Thyroid gland (tissue), 4 donors: ENCODE data around the gene PKN1. TPM values are rescaled to one million over a fixed set of nuclear protein-coding genes. Genes with fewer than 3 reads are reported as not detected.

Source experiments
- DNase-seq, 2 donors: peaks; one replicate each; pipeline ENCODE4 v3.0.0-alpha.2; 2019
- H3K27ac ChIP-seq, 3 donors: fragments of 200-600 bp; sonication (generic); 1 replicate in 2 of 3; 2 replicates in 1 of 3; pipeline ENCODE4 v1.5.1; 2016 to 2019; ENCODE audit warnings: mild to moderate bottlenecking in 1 of 3, moderate library complexity in 1 of 3
- H3K27me3 ChIP-seq: fragments of 200-600 bp; sonication (generic); one replicate; pipeline ENCODE4 v1.5.1; 2019
- H3K36me3 ChIP-seq, 2 donors: fragments of 200-600 bp; sonication (generic); one replicate each; pipeline ENCODE4 v1.5.1; 2016 to 2019
- H3K4me1 ChIP-seq, 2 donors: fragments of 200-600 bp; sonication (generic); one replicate each; pipeline ENCODE4 v1.5.1; 2017 to 2019
- H3K4me3 ChIP-seq, 3 donors: fragments of 200-600 bp; sonication (generic); replicated peaks in 1 of 3; 1 replicate in 2 of 3; 2 replicates in 1 of 3; pipeline ENCODE4 v1.5.1; 2016; ENCODE audit warnings: mild to moderate bottlenecking in 1 of 3
- H3K9me3 ChIP-seq: fragments of 200-600 bp; sonication (generic); one replicate; pipeline ENCODE4 v1.5.1; 2017
- CTCF ChIP-seq, 6 experiments: fragments of 200-600 bp in 3 of 6; fragments of 450-650 bp in 3 of 6; sonication (generic) in 3 of 6; IDR thresholded peaks; one replicate each; pipeline ENCODE4 v1.5.1; 2016 to 2019; ENCODE audit warnings: antibody characterized with exemption in 6 of 6, mild to moderate bottlenecking in 2 of 6, inconsistent platforms in 1 of 6, moderate library complexity in 1 of 6
- POLR2A ChIP-seq, 2 donors: fragments of 450-650 bp; IDR thresholded peaks; one replicate each; pipeline ENCODE4 v1.6.1; 2017; ENCODE audit warnings: antibody characterized with exemption in 2 of 2, mild to moderate bottlenecking in 2 of 2, moderate library complexity in 1 of 2
- WGBS, 2 donors: methylation state at CpG; one replicate each; pipeline ENCODE4 v1.1.5; 2017; 5-methylcytosine and 5-hydroxymethylcytosine counted together
- intact Hi-C: fragments of 100-400 bp; cut with DNase I; formaldehyde crosslinking; loops from one replicate; pipeline ENCODE4 v1.15.1; 2023
- total RNA-seq, 4 donors: library from RNA; depleted of rRNA; stranded (reverse); fragments of >200 nt; gene quantifications; one replicate each; pipeline ENCODE4 v1.2.3, GENCODE V29; 2016

The PKN1 gene
- total RNA-seq, 4 donors from 2014 or later: 66.5 to 79.8 (median 74.2) TPM

- no peak overlapping the region for H3K27ac ChIP-seq
- TF ChIP-seq CTCF (IDR thresholded peaks at IDR 0.05) (no peak), POLR2A (IDR thresholded peaks at IDR 0.05) (no peak)
- no peaks in the 10 kb centered on the region for H3K9me3 ChIP-seq
- peaks cover 4 to 11% of the 10 kb centered on the region in 2 donors for H3K36me3 ChIP-seq
- no peak for DNase-seq
- H3K4me1 ChIP-seq: peaks cover 22 to 23% of the 10 kb centered on the region in 2 donors
- no peak overlapping the region for H3K4me3 ChIP-seq
- WGBS, 2 donors: 82 to 83% methylated on average over 5 of the region's 5 CpGs
- intact Hi-C loops: no loop called here
- H3K27me3 ChIP-seq: no peaks in the 10 kb centered on the region
Measured at GRCh38 chr19:14492756-14493337, 59.7 kb downstream of the PKN1 start.

GRCh38 chr19:14494411-14494810, 61.3 kb downstream of the PKN1 start:
- H3K27me3 ChIP-seq: no peaks in the 10 kb centered on the region
- peaks cover 22 to 23% of the 10 kb centered on the region in 2 donors for H3K4me1 ChIP-seq
- 77 to 80% methylated on average over 4 of the region's 4 CpGs for WGBS, 2 donors
- no peak for TF ChIP-seq CTCF (IDR thresholded peaks at IDR 0.05)
- no peak for TF ChIP-seq POLR2A (IDR thresholded peaks at IDR 0.05)
- H3K4me3 ChIP-seq: peak overlapping the region in 1 of 3 donors; percentile 90
- H3K36me3 ChIP-seq: peaks cover 0 to 7% of the 10 kb centered on the region in 2 donors
- H3K27ac ChIP-seq: peak overlapping the region in 1 of 3 donors; percentile 51
- intact Hi-C loops: no loop called here
- no peaks in the 10 kb centered on the region for H3K9me3 ChIP-seq
- DNase-seq: no peak

- Histone ChIP-seq H3K27me3 (no peaks in the 10 kb centered on the region), H3K27ac (peak overlapping the region in 2 of 3 donors; percentile 51 to 67), H3K9me3 (no peaks in the 10 kb centered on the region), H3K4me3 (peak overlapping the region; percentile 33 to 90 (median 64)), H3K36me3 (peaks cover 0 to 6% of the 10 kb centered on the region in 2 donors), H3K4me1 (peaks cover 22 to 23% of the 10 kb centered on the region in 2 donors)
- TF ChIP-seq CTCF (IDR thresholded peaks at IDR 0.05) (no peak), POLR2A (IDR thresholded peaks at IDR 0.05) (no peak)
- DNase-seq: no peak
- 9 to 24% methylated on average over 11 to 14 of the region's 14 CpGs for WGBS, 2 donors
- intact Hi-C loops: no loop called here
Measured at GRCh38 chr19:14494910-14495671, 62.0 kb downstream of the PKN1 start.

GRCh38 chr19:14495672-14496028, 62.5 kb downstream of the PKN1 start:
- H3K4me1 ChIP-seq: peaks cover 22 to 23% of the 10 kb centered on the region in 2 donors
- 0% methylated on average over 4 of the region's 28 CpGs; no CpG with 5 or more reads in 1 of the 2 donors for WGBS, 2 donors
- no peaks in the 10 kb centered on the region for H3K27me3 ChIP-seq
- peaks cover 0 to under 1% of the 10 kb centered on the region in 2 donors for H3K36me3 ChIP-seq
- peak overlapping the region in 2 of 3 donors; percentile 51 to 67 for H3K27ac ChIP-seq
- intact Hi-C loops: no loop called here
- TF ChIP-seq POLR2A (IDR thresholded peaks at IDR 0.05): no peak
- no peak for TF ChIP-seq CTCF (IDR thresholded peaks at IDR 0.05)
- no peaks in the 10 kb centered on the region for H3K9me3 ChIP-seq
- peak overlapping the region; percentile 33 to 90 (median 64) for H3K4me3 ChIP-seq
- DNase-seq: peak in 1 of 2 donors; percentile 33
